Measurements from ENCODE around the gene LTBP2.

The LTBP2 gene

DNA sequence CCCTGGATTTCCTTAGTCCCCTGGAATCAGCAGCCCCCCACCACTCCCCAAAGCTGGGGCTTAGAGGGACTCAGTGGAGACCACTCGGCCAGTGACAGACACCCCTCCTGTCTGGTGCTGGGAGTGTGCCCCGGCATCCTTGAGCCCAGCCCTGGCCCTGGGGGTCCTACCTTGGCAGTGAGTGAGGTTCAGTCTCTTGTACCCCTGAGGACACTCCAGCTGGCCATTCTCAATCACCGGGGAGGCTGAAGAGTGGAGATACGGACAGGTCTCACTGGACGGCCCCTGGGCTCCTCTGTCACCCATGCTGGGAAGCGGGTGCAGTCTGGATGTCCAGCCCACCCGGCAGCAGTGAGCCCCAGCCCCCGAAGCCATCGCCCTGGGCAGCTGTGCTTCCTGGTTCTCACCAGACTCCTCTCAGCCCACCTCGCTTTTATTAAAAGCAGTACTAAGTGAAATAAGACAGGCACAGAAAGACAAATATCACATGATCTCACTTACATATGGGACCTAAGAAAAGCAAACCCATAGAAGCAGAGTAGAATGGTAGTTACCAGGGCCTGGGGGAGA, 76.2 kb downstream of the LTBP2 start:
- TF ChIP-seq, protein P1, sequence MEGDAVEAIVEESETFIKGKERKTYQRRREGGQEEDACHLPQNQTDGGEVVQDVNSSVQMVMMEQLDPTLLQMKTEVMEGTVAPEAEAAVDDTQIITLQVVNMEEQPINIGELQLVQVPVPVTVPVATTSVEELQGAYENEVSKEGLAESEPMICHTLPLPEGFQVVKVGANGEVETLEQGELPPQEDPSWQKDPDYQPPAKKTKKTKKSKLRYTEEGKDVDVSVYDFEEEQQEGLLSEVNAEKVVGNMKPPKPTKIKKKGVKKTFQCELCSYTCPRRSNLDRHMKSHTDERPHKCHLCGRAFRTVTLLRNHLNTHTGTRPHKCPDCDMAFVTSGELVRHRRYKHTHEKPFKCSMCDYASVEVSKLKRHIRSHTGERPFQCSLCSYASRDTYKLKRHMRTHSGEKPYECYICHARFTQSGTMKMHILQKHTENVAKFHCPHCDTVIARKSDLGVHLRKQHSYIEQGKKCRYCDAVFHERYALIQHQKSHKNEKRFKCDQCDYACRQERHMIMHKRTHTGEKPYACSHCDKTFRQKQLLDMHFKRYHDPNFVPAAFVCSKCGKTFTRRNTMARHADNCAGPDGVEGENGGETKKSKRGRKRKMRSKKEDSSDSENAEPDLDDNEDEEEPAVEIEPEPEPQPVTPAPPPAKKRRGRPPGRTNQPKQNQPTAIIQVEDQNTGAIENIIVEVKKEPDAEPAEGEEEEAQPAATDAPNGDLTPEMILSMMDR (IDR thresholded peaks at IDR 0.05; ENCODE audit: low read depth, low read length): no peak
- H3K9me3 ChIP-seq (ENCODE audit: severe bottlenecking): no peaks in the 10 kb centered on the region
- H3K36me3 ChIP-seq: no peaks in the 10 kb centered on the region
- no peak for DNase-seq
- no peak overlapping the region for H3K27ac ChIP-seq
- H3K4me3 ChIP-seq (ENCODE audit: low read depth, low read length): no peak overlapping the region
- no peaks in the 10 kb centered on the region for H3K27me3 ChIP-seq (ENCODE audit: insufficient read depth, low read depth, severe bottlenecking)

DNA sequence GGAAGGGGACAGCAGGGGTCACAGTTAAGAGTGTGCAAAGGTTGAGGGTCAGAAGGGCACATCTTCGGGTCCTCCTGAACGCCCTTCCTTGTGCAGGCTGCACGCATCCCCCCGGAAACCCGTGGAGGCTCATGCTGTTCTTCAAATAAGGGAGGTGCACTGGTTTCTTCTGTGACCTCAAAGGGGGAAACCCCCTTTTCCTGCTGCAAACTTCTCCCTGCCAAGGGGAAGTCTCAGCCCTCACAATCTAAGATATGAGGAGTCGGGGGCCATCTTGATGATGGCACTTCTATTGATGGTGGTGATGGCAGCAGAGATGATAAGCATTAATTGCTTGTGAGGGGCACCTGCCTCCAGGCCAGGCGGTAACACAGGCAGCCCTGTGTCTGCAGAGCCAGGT, 78.5 kb downstream of the LTBP2 start:
- DNase-seq: no peak
- Histone ChIP-seq H3K9me3 (ENCODE audit: severe bottlenecking) (no peaks in the 10 kb centered on the region), H3K36me3 (no peaks in the 10 kb centered on the region), H3K27ac (no peak overlapping the region), H3K4me3 (ENCODE audit: low read depth, low read length) (no peak overlapping the region), H3K27me3 (ENCODE audit: insufficient read depth, low read depth, severe bottlenecking) (no peaks in the 10 kb centered on the region)
- TF ChIP-seq, protein P1 (IDR thresholded peaks at IDR 0.05; ENCODE audit: low read depth, low read length): no peak

DNA sequence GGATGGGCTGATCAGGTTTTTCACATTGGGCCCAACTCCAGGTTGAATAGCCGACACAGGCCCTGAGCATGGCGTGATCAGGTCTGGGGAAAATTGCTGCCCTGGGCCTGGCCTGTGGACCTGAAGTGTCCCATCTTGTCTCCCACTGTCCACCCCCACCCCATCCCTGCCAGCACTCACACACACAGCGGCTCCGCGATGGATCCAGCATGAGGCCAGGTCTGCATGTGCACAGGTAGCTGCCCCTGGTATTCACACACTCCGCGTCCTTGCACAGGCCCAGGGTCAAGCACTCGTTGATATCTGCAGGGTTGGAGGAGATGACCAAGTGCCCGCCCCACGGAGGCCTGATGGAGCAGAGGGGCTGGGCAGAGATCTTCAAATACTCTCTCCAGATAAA, 79.8 kb downstream of the LTBP2 start:
- Histone ChIP-seq H3K27me3 (ENCODE audit: insufficient read depth, low read depth, severe bottlenecking) (no peaks in the 10 kb centered on the region), H3K9me3 (ENCODE audit: severe bottlenecking) (no peaks in the 10 kb centered on the region), H3K27ac (no peak overlapping the region), H3K4me3 (ENCODE audit: low read depth, low read length) (no peak overlapping the region), H3K36me3 (no peaks in the 10 kb centered on the region)
- DNase-seq: no peak
- TF ChIP-seq, protein P1 (IDR thresholded peaks at IDR 0.05; ENCODE audit: low read depth, low read length): no peak

DNA sequence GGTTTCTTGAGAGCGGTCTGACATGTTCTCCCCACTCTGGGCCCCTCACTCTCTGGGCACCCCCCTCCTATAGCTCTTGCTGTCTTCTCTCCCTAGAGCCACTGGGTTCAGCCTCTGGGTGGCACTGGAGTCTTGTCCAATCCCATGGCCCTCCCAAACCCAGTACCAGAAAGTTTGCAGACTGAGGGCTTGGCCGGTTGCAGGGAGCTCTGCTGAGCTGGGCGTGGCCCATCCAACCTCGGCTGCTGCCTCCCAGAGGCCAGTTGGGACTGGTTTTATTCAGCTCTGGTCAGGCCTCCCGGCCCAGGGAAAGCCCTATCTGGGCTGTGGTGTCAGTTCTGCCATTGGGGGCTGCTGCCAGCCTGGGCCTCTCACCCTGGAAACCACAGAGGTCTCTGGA, 80.6 kb downstream of the LTBP2 start:
- TF ChIP-seq, protein P1 (IDR thresholded peaks at IDR 0.05; ENCODE audit: low read depth, low read length): peak; percentile 43
- peak; percentile 65 for DNase-seq
- Histone ChIP-seq H3K9me3 (ENCODE audit: severe bottlenecking) (no peaks in the 10 kb centered on the region), H3K36me3 (no peaks in the 10 kb centered on the region), H3K27ac (no peak overlapping the region), H3K4me3 (ENCODE audit: low read depth, low read length) (no peak overlapping the region), H3K27me3 (ENCODE audit: insufficient read depth, low read depth, severe bottlenecking) (no peaks in the 10 kb centered on the region)

DNA sequence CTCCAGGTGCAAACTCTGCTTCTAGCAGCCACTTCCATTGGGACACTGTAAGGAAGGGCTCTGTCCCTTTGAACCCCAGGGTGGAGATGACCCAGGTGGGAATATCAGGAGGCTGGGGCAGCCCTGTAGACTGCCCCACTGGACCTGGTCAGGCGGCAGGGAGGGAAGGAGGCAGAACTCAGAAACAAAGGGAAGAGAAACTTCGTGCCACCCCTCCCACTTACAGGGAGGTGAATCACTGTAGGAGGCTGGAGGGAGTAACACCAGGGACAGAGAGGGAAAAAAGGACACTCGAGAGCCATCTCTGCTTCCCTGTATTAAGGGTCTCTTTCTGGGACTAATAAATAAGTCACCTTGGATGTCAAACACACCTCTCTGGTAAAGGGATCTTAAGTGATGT, 81.0 kb downstream of the LTBP2 start:
- Histone ChIP-seq H3K9me3 (ENCODE audit: severe bottlenecking) (no peaks in the 10 kb centered on the region), H3K36me3 (no peaks in the 10 kb centered on the region), H3K4me3 (ENCODE audit: low read depth, low read length) (no peak overlapping the region), H3K27ac (no peak overlapping the region), H3K27me3 (ENCODE audit: insufficient read depth, low read depth, severe bottlenecking) (no peaks in the 10 kb centered on the region)
- TF ChIP-seq, protein P1 (IDR thresholded peaks at IDR 0.05; ENCODE audit: low read depth, low read length): no peak
- DNase-seq: no peak

DNA sequence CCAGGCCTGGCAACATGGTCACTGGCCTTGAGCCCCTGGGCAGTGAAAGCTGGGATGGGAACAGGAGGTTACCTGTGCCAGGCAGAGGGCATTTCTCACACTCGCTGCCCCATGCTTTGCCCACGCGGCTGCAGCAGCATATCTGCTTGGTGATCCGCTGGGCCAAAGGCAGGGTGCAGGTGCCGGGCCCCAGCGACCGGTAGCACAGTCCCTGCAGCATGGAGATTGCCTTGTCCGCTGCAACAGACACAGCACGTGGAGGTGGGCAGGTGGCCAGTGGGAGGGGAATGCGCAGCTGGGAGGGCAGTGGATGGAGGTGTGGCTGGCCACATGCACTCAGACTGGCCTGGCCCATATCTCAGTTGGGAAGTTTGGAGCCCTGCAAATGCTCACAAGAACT, 83.2 kb downstream of the LTBP2 start:
- Histone ChIP-seq H3K27ac (no peak overlapping the region), H3K4me3 (ENCODE audit: low read depth, low read length) (no peak overlapping the region), H3K27me3 (ENCODE audit: insufficient read depth, low read depth, severe bottlenecking) (no peaks in the 10 kb centered on the region), H3K9me3 (ENCODE audit: severe bottlenecking) (no peaks in the 10 kb centered on the region), H3K36me3 (no peaks in the 10 kb centered on the region)
- TF ChIP-seq, protein P1 (IDR thresholded peaks at IDR 0.05; ENCODE audit: low read depth, low read length): no peak
- no peak for DNase-seq

Data from WERI-Rb-1 (cell line).